HG03442 (cell line): ENCODE results near the gene TCTN1.
"Not testable (repeated sequence)": the region's sequence is repeated elsewhere in the genome, so short reads cannot be mapped to it uniquely, and the experiment has no call there.

Experiments used
- ATAC-seq: cut with Tn5 transposase; IDR thresholded peaks from one replicate; pipeline ENCODE4 v1.9.1; 2021; ENCODE audit warnings: mild to moderate bottlenecking, moderate library complexity; ENCODE audit not compliant: unreplicated experiment

The TCTN1 gene

DNA sequence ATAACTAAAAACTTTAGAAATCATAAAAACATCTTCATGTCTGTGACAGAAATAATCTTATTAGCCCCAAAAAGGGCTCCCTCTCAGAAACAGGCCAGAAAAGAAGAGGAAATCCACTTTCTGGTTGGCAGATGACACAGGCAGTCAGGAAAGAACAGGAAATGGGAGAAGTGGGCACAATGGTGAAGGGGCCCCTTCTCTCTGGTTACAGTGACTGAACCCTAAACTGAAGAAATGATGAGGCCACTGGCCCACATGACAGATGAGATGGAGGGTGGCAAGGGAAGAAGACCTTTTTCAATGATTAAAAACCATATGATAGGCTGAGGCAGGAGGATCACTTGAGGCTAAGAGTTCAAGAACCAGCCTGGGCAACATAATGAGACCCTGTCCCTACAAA, 21.1 kb downstream of the TCTN1 start:
- no peak for ATAC-seq

DNA sequence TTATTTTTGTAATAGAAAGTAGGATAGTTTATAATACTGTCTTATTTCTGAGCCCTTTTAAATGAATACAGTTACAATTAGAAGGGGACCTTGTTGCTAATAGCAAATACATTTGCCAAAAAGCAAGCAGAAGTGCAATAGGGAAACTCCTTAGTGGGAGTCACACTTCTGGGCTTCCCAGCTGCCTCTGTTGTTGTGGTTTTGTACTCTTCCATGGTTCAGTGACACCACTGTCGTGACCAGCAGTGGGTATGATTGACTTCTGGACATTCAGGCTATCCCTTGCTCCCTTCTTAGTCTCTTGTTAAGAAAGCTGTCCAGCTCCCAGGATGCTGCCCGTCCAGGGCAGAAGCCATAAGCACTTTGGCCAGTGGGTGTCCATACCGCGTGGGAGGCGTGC, 22.6 kb downstream of the TCTN1 start:
- no peak for ATAC-seq

DNA sequence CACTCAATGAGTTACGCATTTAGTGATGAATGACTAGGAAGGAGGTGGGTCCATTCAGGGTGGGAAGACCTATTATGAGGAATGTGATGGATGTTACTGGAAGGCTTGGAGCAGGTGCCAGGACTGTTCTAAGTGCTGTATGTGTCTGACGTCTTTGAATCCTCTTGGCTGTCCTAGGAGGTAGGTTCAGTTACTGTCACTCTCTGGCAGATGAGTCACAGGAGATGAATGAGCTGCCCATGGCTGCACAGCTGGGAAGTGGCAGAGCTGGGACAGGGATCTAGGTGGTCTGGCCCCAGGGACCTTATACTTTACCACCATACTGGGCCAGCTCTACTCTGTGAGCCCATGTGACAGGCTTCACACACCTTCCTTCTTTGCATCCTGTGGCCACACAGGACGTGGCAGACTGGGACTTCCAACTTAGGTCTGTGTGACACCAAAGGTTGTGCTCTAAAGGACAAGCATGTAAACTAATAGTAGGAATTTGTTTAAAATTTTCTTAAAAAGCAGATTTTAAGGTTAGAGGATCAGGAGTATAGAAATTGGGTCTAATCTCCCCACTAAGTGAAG, 24.0 kb downstream of the TCTN1 start:
- no peak for ATAC-seq

DNA sequence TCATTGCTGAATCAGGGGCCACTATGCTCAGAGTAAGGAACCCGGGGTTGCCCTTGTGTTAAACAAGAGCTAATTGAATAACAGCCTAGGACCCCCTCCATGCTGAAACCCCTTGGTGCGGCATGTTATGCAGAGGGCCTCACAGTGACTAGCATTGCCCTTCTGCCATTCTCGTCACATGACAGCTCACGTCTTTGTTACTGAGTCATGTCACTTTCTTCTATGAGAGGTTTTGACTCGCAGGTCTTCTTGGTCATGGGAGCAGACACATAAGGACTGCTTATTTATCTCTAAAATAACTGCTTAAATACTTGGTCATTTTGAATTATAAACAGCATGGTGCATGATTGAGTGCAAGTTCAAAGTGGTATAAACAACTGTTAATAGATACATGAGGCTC, 24.9 kb downstream of the TCTN1 start:
- ATAC-seq: no peak

DNA sequence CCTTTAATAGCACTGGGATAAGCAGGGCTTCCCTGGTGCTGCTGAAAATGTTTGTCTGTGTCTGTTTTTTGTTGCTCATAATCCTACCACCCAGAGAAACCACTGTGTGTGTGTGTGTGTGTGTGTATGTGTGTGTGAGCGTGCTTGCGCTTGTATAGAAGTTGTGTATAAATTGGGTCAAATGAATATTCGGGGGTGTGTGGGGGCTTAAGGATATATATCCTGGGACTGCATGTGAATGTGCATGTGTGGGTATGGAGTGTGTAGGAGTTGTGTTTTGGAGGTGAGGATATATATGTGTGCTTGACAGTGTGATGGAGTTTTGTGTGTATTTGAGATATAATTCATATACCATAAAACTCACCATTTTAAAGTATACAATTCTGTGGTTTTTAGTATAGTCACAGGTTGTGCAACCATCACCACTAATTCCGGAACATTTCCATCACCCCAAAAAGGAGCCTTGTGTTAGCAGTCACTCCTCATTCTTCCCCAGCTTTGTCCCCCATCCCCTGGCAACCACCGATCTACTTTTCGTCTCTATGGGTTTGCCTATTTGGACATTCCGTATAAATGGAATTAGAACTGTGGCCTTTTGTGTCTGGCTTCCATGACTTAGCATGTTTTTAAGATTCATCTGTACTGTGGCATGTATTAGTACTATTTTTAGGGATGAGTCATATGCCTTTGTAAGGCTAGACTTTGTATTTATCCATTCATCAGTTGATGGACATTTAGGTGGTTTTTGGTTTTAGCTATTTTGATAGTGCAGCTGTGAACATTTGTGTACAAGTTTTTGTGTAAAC, 25.6 kb downstream of the TCTN1 start:
- no peak for ATAC-seq

DNA sequence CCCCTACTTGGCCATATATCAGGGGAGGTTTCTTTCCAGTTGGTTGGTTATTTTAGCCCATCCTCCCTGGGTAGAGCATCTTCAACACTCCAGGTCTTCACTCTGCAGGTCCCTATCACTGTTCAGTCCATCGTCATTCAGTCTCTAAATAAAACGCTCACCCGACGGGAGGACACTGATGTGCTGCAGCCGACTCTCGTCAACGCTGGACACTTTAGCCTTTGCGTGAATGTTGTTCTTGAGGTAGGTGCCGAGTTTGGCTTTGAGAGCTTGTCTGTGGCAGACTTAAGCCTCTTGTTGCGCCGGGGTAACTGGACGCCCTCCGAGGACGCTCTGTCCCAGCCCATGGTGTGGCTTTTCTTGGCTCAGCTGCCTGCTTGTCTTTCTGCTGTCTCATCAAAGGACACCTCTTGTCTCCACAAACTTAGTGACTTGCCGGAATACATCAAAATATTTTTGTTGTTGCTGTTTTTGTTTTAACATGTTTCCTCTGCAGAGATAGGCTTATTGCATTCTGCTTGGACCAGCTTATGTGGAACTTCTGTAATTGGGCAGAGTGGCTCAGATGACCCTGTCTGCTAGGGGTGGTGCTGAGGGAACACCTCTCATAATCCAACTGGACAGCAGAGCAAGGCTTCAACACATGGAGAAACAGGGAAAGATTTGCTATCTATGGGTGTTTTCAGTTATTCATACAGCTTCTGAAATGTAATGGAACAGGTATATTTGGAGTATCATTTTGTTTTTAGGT, 26.5 kb downstream of the TCTN1 start:
- ATAC-seq: no peak

DNA sequence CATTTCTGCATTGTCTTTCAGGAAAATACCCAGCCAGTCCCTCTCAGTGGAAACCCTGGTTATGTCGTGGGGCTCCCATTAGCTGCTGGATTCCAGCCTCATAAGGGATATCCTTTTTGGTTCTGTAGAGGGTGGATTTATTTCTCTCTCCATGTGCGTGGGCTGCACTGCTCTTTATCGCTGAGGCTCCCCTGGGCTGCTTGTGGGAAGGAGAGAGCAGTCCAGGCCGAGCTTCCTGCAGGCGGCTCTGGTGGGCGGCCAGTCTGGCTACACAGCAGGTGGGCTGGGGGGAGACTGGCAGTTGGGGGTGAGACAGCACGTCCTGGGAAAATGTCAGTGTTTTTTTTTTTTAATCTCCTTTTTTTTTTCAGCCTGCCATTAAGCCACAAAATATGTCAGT, 27.6 kb downstream of the TCTN1 start:
- ATAC-seq: no peak

DNA sequence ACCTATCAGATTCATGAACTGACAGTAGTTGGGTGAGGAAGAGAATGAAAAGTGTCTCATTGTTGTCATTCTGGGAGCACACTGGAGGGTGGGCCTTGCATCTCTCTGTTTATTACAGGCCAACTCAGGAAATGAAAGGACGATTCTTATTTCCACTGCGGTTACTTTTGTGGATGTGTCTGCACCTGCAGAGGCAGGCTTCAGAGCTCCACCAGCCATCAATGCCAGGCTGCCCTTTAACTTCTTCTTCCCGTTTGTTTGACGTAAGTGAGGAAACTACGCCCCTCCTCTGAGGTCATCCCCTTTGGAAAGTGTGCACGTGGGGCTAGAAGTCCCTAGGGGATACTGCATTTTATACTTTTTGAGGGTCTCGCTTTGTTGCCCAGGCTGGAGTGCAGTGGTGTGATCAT, 33.7 kb downstream of the TCTN1 start:
- no peak for ATAC-seq

DNA sequence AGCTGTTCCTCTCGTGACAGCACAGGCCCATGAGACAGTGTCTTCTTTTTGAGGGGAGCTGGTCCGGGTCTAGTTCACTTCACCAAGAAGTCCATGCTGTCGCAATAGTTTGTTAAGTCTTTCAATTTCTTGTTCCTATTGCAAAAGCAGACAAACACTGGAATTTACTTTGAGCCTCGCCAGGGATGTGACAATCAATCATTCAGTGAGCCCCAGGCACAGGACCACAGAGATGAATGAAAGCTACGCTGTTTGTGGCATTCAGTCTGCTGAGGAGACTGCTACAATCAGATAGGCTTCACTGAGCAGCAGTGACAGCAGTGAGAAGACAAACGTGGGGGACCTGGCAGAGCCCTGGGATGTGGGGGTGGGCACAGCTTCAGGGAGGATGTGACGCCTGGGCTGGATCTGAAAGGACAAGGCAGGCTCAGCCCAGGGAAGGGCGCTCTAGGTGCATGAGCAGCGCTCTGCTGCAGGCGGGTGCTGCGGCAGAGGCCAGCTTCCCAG, 35.5 kb downstream of the TCTN1 start:
- ATAC-seq: no peak

DNA sequence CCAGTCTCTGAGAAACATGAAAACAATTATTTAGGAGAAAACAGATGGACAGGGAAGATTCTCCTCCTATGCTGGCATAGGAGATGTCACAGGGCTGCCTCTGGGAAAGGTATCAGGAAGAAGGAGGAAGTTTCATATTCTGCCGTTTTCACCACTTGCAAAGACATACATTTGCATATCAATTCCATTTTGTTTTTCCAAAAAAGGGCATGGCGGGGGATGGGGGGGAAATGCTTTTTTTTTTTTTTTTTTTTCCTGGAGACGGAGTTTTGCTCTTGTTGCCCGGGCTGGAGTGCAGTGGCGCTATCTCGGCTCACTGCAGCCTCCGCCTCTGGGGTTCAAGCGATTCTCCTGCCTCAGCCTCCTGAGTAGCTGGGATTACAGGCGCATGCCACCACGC, 40.3 kb downstream of the TCTN1 start:
- ATAC-seq: not testable (repeated sequence)

DNA sequence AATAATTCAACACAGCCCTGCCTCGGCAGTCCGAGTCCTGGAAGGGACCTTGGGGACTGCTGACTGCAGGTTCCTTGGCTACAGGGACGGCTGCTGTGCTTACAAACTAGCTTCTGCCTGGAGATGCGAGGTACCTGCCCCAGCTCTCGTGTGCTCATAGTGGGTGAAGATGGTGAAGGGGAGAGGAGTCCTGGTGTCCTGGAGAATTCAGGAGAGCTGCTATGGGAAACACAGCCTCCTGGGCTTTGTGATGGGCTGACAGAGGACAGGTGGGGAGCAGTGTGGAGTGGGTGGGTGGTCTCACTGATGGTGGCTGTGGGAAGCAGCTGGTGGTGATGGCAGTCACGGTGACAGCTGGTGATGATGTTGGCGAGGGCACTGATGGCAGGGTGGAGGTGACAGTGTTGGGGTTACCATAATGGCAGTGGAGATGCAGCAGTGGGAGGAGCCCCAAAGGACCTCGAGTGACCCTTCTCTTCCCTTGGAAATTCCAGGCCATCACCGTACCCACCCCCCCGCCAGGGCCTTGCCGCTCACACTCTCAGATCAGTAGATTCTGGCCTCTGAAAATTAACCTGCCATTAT, 42.2 kb downstream of the TCTN1 start:
- no peak for ATAC-seq

DNA sequence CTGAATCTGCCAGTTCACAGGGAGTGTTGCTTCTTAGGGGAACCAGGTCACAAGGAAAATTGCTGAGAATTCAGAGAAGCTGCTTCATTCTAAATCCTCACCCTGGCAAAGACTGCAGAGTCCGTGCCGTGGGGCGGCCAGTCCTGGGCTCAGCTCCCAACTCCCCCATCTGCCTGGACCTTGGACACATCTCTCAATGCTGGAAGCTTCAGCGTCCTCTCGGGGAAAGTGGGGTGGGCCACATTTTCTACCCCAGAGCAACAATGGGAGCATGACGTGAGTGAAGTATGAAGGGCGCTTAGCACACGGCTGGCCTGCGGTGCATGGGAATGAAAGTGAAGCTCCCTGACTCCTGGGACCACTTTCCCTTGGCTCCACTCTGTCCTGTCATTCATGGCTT, 43.8 kb downstream of the TCTN1 start:
- no peak for ATAC-seq

DNA sequence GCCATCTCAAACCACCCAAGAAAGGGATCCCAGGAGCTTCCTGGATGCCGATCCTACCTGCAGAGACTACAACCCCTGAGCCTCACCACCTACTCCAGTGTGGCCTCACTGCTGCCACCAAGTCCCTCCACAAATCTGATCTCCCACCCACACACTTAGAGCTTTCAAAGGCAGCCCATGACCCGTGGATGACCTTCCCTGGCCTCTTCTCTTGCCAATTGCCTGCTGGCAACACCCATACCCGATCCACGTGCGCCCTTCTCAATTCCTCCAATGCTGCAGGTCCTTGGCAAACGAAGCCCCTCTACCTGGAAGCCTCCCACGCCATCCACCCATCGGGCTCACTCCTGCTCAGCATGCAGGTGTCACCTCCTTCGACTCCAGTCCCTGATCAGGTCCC, 44.3 kb downstream of the TCTN1 start:
- ATAC-seq: no peak

DNA sequence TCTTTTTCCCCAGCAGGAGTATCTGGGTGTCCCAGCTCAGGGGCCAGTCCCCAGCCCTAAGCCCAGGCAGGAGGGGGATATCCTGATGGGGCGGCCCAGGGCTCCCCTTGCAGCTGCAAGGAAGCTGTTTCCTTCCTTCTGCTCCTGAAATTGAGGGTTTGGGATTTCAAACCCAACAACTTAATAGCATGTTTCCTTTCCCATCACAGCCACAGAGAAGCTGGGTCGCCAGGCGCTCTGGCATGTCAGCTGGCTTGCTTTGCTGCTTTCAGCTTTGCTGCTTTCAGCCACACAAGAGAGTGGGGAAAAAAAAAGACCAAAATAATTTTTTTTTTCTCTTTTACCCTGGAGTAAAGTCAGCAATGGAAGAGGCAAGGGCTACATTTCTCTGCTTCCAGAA, 44.9 kb downstream of the TCTN1 start:
- no peak for ATAC-seq

DNA sequence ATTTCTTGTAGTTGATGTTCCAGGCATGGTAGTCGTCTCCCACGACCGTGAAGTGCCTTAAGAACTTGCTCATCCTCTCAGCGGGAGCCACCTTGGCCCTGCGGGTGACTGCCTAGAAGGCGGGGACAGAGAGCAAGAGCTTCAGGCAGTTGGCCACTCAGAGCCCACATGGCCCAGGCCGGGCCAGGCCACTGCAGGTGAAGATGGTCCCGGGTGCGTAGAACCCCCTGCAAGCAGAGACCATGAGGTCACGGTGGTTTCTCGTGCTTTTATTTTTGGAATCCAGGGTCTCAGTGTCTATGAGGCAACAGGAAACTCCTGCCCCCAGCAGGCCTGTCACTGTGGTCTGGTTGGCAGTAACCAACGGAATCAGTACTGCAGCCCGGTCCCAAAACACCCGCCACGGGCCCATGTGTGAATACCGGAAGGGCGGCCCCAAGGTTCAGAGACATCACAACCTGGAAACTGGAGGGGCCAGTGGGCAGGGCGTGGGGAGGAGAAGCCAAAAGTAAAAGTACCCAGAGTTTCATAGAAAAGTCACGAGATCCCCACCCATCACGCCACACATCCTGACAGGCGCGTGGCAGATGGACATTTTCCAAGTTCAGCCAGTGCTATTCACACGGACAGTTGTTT, 47.5 kb downstream of the TCTN1 start:
- ATAC-seq: peak; percentile 86

DNA sequence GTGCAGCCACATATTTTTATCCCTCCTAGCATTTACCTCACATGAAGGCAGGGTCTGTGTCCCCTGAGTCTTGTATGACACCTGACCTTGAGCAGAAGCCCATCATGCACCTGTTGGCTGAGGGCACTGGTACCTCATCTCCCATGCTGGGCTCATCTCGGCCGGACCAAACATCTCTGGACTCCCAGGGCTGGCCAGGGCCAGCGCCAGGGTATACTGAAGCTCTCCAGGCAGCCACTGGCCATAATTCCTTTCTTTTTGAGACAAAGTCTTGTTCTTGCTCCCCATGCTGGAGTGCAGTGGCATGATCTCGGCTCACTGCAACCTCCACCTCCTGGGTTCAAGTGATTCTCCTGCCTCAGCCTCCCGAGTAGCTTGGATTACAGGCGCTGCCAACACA, 53.0 kb downstream of the TCTN1 start:
- ATAC-seq: no peak

DNA sequence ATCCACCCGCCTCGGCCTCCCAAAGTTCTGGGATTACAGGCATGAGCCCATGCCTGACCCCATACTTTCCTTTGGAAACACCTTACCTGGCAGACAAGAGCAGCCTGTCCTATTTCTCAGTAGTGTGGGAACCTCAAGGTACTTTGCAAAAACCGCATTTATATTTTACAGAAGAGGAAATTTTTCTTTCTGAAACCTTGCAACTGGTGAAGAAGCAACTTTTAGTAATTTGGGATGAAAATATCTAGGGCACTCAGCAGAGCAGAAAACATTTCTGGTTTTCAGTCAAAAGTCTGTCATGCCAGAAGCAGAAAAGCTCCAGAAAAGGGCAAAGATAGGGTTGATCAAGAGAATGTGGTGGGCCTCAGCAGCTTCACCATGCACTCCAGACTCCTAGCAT, 53.7 kb downstream of the TCTN1 start:
- no peak for ATAC-seq

DNA sequence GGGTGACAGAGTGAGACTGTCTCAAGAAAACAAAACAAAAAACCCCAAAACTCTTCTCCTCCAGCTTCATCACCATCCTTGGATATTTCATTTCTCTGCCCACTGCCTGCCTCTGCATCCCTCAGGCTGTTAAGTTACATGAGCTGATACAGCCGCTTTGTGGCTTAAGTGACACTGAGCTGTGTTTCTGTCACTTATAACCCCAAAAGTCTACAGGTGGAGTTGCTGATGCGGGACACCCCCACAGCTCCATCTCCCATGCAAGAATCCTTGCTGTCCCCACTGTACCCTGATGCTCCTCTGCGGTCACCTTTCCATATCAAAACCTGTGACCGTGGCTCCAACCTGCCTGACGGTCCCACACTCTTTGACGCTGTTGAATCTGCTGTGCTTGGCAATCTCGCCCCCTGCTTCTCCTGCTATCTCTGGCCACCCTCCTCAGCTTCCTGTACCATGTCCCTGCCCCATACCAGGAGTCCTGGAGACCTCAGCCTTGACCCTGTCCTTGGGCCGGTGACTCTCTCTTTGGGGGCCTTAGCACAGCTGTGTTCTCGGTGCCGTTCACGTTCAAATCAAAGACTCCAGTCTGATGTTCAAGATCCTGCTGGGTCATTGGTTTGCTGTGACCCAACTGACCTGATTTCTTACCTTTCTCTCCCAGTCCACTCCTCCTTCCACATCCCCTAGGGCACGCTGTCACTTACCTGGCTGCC, 54.7 kb downstream of the TCTN1 start:
- ATAC-seq: no peak

DNA sequence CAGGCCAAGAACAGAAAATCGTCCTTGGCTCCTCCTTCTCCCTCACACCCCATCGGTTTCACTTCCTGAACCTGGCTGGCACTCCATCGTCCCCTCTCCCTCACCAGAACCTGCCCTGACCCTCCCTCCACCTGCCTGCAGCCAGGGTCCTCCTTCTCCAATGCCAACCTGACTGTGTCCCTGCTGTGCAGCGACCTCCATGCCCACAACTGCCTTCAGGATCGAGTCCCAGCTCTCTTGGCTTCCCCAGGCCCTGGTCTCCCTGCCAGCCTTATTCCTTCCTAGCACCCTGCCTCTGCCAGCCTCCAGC, 55.2 kb downstream of the TCTN1 start:
- ATAC-seq: peak; percentile 17

DNA sequence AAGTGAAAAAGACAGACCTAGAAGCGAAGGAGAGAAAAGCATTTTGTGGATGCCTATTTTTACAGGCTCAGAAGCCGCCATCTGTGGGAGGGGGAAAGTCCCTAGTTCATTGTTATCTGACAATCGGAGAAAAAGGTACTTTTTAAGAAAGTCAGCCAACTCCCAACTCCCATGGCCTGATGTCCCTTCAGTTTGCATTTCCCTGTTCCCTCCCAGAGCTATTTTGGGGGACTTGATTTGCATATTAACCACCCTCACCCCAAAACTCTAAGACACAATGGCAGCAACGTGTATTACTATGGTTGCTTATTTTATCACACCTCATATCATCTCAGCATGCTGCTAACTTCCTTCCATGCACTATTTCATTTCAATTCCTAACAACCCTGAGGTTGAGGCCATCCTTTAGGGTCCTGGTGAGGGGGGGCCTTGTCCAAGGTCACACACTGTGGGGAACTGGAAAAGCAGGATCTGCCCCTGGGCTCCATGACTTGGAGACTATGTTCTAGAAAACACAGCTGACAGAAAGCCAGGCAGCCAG, 56.3 kb downstream of the TCTN1 start:
- ATAC-seq: peak; percentile 39
